ENCODE measurements around the gene POLR3C.

POLR3C gene

GRCh38 chr1:145874646-145875045, 50.6 kb downstream of the POLR3C start:
- DNase-seq, result no peak

GRCh38 chr1:145877923-145878486, 54.0 kb downstream of the POLR3C start:
- DNase-seq, result no peak

GRCh38 chr1:145878724-145879123, 54.7 kb downstream of the POLR3C start:
- no peak for DNase-seq

- no peak for DNase-seq
These were observed 55.8 kb downstream of the POLR3C start for GRCh38 chr1:145879775-145880174.

GRCh38 chr1:145884675-145885074, 60.7 kb downstream of the POLR3C start:
- DNase-seq, result no peak

GRCh38 chr1:145885738-145886287, 61.8 kb downstream of the POLR3C start, which contains the start of gene ANKRD35:
Gene ANKRD35 (minus strand): TSS chr1:145885866. CDS start chr1:145885758, 108 bp downstream.
- DNase-seq, result peak; percentile 82 to 83

GRCh38 chr1:145886390-145886789, 62.4 kb downstream of the POLR3C start:
- no peak for DNase-seq

- no peak for DNase-seq
These were observed 62.8 kb downstream of the POLR3C start for GRCh38 chr1:145886816-145887215.

GRCh38 chr1:145887631-145888030, 63.6 kb downstream of the POLR3C start:
- no peak for DNase-seq

- no peak for DNase-seq
These were observed 65.7 kb downstream of the POLR3C start for GRCh38 chr1:145889722-145890121.

- no peak for DNase-seq
These were observed 67.1 kb downstream of the POLR3C start for GRCh38 chr1:145891143-145891542.

GRCh38 chr1:145891587-145892485, 67.8 kb downstream of the POLR3C start:
- peak; percentile 33 to 43 for DNase-seq

- no peak for DNase-seq
These were observed 68.6 kb downstream of the POLR3C start for GRCh38 chr1:145892486-145893087.

GRCh38 chr1:145893306-145894055, 69.5 kb downstream of the POLR3C start:
- no peak for DNase-seq

Measured in stimulated activated CD4-positive, alpha-beta T cell treated with anti-CD3 and anti-CD28 coated beads, Interleukin-4, amount 100 ng/mL, for 4 hours (primary cell).